Activated T-cell treated with anti-CD3 and anti-CD28 coated beads for 48 hours (primary cell): ENCODE data around the gene LLCFC1.

Experiments
- DNase-seq: peaks from one replicate; pipeline ENCODE4 v3.0.0-alpha.2; 2020; ENCODE audit warnings: low read depth

LLCFC1 gene

DNA sequence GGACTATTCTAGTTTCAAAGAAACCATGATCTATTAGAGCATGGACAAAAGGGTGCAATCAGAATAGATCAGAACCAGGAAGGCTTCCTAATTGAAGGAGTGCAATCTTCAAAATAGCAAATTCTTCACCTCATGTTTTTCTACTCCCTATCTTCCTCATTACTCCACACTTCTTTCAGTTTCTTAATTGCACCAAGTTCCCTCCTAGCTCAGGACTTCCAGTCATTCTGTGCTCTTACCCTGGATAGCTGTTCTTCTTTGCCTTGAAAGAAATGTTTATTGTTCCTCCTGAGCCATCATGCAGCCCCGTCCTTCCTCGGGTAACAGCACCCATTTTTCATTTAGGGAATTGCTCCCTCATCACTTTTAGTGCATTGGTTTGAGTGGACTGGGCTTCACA lies 28.8 kb upstream of the LLCFC1 start:
- DNase-seq, result no peak

DNA sequence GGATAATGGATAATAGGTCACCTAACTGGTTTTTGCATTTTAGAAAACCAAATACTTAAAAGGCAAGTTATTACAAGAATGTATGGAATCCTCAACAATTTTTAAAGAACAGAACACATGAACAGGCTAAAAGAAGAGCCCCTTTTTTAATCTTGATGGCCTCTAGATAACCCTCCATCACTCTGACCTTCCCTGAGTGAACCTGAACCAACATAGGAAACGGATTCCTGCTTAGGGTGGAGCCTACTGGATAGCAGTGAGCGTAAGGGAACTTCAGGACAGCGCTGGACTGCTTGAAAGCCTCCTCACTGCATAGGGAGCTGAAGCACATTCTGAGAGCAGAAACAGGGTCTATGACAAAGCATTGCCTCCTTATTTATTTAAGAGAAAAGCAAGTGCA lies 26.2 kb upstream of the LLCFC1 start:
- no peak for DNase-seq

DNA sequence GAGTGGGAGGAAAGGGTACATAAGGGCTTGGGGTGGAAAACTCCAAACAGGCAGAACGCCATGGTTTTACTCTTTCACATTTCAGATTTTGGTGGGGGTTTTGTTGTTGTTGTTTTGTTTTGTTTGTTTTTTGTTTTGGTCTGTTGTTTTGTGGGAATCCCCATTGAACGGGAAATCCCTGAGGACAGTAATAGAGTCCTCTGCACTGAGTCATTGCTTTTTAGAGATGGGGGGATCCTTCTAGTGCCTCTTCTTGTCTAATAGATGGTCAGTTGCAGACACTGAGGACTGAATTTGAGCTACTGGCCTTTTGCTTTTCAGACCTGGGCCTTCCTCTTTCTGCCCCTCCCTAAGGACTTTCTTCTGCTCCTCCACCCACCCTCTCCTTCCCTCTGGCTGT lies 25.7 kb upstream of the LLCFC1 start:
- DNase-seq, result no peak

DNA sequence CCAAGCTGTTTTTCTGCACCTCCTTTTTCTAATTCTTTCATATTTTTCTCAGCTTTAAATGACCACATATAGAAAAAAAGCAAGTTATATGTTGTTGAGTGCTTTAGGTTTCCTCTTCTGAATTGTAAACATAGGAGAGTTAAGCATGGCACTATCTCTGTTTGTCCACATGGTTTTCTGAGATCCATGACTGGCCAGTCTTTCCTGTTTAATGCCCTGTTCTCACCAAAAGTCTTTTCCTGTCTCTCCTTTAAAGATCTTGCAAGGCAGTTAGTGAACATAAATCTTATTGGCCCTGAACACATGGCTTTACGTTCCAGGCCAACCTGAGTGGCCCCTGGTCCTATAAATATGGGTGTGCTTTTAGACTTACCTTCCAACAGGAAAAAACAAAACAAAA lies 25.2 kb upstream of the LLCFC1 start:
- DNase-seq, result no peak

DNA sequence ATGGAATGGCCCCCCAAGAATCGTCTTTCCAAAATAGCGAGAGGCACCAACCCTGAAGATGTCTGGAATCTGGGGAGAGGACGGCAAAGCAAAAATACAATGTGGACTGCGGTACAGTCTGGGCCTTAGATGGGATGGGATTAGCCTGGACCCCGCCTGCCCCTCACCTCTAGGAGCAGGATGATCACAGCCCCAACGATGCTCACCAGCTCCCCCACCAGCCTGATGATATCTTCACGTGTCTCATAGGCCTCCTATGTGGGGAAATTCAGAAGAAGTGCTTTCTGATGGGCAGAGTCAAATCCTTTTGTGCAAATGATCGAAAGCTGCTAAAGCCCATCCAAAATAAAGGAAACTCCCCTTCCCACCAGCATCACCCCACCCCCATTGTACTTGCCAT lies 24.0 kb upstream of the LLCFC1 start:
- DNase-seq, result no peak

DNA sequence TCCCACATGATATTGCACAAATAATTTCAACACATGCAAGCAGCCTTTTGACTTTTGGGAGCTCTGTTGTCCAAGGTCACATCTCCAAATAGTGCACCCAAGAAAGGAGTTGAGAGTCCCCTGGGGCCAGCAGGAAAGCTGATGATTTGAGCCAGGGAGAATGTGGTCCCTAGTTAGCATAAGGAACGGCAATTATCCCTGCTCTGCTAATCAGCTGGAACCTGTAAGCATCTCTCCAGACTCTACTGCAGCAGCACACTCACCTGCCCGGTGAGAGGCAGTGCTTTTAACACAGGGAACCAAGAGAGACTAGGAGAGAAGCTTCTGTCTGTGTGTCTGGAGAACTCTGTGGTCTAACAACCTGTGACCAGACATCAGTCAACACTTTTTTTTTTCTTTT lies 22.8 kb upstream of the LLCFC1 start:
- no peak for DNase-seq

DNA sequence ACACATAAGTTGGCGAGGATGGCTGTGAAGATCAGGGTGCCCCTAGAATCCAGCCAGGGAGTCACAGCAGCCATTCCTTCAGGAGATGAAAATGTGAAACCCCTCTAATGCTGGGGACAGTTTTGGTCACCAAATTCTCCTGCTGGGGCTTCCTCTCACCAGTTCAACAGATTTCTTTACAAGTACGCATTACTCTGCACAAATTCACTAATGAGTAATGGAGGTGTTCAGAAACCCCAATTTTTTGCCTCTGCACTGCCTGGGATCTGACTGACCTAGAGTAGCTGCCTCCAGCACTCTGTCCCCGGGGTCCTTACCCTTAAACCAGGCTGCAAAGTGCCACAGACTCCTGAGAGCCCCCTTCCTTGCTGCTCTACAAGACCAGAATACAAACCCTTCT lies 21.8 kb upstream of the LLCFC1 start:
- no peak for DNase-seq

DNA sequence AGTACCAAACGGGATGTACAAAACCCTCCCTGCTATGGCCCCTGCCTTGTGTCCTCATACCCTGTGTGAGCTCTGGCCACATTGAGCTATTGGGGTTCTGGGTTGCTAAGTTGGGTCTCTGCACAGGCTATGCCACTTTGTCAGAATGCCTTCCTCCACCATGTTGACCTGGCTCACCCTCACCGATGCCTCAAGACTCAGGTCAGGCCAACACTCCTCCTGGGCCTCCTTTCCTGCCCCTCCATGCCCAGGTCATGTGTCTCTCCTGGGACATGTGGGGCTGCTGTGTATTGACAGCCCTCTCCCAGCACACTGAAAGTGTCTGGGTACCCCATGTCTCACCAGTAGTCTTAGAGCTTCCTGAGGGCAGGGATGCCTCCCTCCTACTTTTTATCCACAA lies 20.4 kb upstream of the LLCFC1 start:
- DNase-seq, result no peak

DNA sequence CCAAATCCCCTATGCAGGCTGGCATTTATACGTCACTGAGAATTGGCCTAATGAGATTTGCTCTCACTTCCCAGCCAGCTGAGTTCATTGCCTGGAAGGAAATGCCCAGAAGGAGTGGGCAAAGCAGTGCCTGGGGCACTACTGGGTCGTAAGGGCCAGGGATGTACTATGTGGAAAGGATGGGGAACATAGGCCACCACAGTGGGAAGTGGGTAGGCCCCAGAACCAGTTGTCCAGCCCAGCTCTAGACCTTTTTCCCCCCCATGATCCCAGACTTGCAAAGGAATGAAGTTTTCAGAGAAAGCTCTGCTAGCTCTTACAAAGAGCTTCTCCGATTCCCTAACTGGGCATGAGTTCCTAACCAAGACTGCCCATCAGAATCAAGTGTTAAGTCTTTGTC lies 19.6 kb upstream of the LLCFC1 start:
- no peak for DNase-seq

DNA sequence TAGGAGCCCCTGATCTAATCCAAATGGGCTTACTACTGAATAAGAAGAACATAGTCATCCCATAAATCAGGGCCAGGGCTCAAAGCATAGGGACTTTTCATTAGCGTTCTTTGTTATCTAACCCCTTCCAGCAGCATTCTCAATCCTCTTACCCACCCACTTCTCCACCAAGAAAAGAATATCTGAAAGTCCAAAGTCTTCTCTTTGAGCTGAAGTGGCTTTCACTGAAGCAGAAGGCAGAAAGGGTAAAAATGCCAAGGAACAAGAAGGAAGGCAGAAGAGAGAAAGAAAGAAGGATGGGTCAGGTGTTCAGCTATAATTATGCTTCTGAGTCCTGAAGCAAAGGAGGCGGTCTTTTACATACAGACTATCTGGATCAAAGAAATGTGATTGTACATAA lies 15.9 kb upstream of the LLCFC1 start:
- DNase-seq, result no peak

DNA sequence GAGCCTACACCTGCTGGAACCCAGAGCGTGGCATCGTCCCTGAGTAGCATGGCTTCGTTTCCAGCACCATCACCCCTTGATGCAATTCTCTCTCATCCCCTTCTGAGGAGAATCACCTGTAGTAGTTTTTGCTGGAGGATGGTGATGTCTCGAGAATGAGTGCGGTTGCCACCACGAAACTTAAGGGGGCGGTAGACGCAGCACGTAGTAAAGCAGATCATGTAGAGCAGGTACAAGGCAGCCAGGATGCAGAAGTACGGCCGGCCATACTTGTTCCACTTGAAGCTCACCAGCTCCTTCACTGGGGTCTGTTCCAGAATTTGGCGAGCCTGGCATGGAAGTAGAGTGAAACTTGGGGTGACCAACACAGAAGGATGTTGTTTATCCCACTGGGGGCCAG lies 13.9 kb upstream of the LLCFC1 start:
- DNase-seq, result no peak

DNA sequence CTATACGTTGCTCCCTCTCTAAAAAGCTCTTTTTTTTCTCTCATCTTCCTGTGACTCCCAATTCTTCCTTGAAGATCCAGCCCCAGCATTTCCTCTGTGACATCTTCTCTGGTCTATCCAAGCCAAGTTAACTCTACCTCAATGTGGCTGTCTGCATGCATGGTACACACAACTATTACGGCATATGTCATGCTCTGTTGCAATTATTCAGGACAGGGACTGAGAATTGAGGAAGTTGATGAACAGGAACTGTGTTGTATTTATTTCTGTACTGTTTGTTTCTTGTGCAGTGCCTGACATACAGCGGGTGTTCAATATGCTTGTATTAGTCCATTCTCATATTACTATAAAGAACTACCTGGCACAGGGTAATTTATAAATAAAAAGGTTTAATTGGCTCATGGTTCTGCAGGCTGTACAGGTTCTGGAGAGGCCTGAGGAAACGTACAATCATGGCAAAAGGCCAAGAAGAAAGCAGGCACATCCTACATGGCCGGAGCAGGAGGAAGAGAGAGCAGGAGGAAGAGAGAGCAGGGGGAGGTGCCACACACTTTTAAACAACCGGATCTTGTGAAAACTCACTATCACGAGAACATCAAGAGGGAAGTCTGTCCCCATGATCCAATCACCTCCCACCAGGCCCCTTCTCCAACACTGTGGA lies 12.1 kb upstream of the LLCFC1 start:
- no peak for DNase-seq

DNA sequence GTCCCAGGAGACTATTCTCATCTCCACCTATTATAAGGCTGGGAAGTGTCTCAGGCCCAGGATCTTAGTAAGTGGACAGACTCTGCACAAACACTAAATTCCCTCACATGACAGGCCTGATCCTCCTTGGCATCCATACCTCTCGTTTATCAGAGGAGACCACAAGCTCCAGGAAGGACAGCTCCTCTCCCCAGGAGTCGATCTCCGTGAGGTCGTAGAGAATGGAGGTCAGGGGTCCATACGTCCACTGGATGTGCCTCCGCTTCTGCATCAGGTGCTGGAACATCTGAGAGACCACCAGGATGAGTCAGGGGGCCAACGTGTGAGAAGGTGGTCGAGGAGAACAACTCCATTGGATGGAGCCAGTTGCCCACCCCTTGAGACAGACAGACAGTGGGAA lies 11.3 kb upstream of the LLCFC1 start:
- no peak for DNase-seq

DNA sequence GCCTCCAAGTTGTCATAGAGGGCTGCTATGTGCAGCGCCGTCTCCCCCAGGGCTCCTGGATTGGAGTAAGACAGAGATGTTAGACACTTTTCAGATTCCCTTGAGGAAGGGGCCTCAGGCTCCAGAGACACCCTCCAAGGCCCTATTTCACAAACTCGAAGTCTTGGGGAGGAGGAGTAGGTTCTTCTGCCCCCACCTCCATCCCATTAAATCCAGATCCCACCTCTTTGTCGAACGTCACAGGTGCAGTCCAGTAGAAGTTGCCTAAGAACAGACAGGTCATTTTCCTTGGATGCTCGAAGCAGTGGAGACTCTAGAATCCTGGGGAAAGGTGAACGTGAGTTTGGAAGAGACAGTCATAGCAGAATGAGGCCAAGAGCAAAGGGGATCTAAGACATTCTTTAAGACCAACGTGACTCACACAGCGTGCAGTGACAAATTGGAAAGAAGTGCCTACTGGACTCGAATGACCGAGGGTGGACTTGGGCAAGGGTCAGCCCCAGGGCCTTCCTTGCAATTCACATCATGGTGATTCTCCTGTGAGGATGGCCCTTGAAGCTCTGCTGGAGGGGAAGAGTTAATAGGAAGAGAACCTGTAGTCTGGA lies 9.1 kb upstream of the LLCFC1 start:
- no peak for DNase-seq

DNA sequence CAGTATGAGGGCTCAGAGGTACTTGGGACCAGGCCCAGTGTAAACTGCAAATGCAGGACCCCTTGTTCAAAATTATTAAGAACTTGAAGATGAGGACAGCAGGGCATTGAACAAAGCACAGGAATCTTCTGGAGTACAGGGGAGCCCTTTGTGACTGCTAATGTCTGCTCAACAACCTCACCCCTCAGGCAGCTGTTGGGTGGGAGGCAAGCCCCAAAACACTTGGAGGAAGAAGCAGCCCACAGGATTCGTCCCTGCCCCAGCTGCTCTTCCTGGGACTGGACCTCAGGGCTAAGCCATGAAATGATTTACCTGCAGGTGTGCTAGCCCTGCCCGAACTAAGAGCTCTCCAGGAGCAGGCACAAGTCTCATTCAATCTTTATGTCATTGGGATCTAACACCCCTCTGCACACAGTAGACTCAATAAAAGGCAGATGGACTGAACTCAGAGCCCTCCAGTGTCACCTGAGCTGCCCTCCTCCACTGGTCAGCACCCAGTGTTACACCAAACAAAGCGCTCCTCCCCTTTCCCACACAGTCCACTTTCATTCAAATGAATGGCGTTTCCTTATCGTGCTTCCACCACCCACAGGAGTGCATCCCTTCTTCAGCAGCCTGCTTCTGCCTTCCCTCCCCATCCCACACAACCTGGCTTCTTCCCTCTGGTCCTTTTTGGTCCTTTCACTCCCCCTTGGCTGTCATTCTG lies 6.7 kb upstream of the LLCFC1 start:
- no peak for DNase-seq

DNA sequence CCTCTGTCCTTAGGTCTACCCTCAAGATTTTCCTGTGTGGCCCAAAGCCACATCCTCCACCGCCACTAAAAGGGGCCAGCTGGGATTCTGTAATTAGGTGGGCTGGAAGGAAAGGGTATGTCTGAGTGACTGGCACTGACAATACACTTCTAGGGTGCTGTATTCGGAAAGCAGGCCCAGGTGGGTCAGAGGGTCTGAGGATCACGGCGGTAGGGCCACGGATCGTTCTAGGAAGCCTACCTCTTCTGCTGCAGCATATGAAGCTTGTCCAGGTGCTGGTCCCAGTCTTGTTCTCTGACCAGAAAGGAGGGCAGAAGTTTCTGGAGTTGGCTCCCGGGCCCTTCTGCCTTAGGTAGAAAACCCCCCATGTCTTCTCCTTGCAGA lies 6.2 kb upstream of the LLCFC1 start:
- no peak for DNase-seq

DNA sequence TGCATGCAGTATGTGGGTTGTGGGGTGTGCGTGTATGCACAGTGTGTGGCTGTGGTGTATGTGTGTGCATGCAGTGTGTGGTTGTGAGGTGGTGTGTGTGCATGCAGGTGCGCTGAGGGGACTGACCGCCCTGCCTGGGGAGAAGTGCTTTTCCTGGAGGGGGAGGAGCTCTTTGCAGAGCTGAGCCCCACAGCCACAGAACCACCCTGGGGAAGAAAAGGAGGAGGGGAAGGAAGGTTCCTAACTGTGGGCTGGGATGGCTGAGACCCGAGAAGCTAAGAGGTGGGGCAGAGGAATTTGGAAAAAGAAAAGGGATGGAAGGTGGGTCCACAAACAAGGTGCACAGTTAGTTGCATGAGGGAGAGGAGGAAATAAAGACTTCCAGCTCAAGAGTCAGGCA lies 5.7 kb upstream of the LLCFC1 start, which contains the start of gene TRPV5:
Gene TRPV5 (minus strand): TSS at position 123 of the 400 bp plus-strand sequence. CDS start 287 bp downstream, outside the sequence.
- DNase-seq, result no peak

DNA sequence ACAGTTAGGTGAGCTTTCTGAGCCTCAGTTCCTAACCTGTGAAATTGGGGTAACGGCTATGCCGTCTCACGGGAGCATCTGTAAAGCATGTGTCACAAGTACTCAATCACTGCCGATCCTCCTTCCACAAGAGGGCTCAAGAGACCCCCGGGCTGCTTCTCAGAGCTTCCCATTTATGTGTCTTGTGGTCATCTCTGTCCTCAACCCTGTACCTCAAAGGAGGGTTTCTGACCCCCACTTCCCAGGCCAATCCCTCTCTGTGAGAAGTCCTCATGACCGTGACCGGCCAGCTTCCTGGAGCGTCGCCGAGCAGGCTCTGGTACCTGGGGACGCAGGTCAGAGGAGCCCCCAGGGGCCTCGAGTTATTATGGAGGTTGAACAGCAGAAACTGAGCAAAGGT lies 5.2 kb upstream of the LLCFC1 start:
- DNase-seq, result no peak

DNA sequence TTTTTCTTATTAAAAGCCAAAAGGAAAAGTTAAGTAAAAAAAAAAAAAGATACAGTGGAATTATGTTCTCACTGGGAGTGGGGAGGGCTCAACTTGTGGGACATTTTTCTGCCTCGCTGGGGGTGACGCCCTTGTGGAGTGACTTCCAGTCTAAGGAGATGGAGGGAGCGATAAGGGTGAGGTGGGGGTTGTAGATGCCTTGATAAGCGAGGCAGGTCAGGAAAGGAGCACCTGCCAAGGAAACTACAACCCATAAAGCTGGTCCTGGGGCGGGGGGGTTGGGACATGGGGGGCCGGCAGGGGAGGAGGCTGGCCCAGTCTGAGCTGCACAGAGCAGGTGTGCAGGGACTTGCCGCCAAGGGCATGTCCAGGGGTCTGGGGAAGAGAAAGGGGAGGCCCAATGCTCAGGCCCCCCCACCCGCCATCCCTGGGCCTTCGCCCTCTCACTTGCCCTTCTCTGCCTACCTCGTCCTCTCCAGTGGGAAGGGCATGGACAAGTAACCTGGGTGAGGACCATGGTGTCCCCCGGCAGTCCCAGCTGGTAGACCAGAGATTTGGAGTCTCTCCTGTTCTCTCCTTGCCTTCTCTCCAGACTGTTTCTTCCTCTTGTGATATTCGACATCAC lies 3.2 kb upstream of the LLCFC1 start:
- no peak for DNase-seq

DNA sequence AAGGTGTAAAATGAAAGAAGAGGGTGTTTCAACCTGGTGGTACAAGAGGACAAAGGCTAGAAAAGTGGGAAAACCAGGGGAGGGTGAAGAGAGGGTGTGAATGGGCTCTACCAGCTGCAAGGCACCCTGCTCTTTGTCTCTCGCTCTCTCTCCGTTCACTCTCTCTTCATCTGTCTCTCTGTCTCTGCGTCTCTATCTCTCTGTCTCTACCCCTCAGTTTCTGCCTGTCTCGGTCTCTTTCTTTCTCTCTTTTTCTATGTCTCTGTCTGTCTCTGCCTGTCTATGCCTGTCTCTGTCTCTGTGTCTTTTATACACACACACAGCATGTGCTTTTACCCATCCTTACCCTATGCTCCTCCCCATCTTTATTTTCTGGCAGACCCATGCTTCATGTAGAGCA lies 673 bp upstream of the LLCFC1 start:
- no peak for DNase-seq

DNA sequence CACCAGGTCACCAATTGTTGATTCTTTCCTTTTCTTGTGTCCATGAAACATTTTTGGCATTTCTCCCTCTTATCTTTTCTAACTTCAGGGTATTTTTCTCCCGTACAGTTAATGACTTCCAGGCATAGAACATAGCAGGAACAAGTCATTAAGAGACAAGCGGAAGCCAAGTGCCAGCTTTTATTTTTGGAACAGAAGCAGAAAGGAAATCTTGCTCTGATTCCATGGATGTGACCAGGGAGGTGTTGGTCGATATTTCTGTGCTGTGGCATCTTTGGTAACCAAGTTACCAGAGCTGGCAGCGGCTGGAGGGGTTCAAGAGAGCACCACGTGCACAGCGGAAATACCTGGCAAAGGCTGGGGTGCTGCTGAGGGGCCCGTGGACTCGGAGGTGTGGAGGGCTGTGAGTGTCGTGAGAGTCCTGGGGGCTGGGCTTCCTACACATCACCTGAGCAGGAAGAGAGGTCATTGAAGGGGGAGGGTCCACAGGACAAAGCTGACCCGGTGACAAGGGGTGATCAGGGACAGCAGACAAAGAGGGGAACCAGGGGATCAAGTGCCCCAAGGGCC lies 1.8 kb downstream of the LLCFC1 start:
- no peak for DNase-seq

DNA sequence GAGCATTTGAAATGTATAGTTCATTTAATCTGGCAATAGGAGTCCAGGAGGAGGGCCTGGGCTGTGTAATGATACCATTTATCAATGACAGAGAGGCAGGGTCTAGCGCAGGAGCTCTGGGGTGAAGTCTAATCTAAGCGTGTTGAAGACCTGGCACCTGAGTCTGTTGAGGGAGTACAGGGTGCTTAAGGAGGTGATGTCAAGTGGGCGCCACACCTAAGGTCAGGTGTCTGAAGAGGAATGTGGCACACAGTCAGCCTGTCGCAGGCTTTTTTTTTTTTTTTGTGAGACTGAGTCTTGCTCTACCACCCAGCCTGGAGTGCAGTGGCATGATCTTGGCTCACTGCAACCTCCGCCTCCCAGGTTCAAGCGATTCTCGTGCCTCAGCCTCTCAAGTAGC lies 2.3 kb downstream of the LLCFC1 start:
- no peak for DNase-seq

DNA sequence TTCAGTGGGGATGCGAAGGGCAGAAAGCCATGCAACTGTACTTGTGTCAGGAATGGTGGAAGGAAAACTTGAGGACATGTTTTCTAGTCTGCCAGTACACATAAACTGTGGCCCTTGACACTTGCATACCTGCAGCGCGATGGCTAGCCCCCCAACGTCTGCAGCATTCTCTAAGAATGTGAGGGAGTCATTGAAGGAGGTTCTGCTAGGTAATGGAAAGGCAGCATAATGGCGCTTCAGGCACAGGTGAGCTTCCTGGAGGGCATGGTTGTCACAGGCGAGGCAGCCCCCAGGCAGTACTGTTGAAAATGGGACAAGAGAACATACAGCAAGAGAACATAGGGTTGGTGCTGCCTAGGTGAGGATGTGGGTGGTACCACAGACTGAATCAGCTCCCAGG lies 3.5 kb downstream of the LLCFC1 start:
- DNase-seq, result no peak
